Glutamatergic neuron (in vitro differentiated cells): Measurements from ENCODE around the gene PAFAH1B1. TPM values are rescaled to one million over a fixed set of nuclear protein-coding genes. Genes with fewer than 3 reads are reported as not detected.

ENCODE experiments used
- DNase-seq: peaks from one replicate; pipeline ENCODE4 v3.0.0; 2022
- H3K27ac Mint-ChIP-seq: one replicate; pipeline ENCODE4 v1.8.0; 2020; ENCODE audit warnings: mild to moderate bottlenecking, mixed read lengths, inconsistent platforms; ENCODE audit not compliant: unreplicated experiment
- H3K27me3 Mint-ChIP-seq: one replicate; pipeline ENCODE4 v1.8.0; 2020; ENCODE audit warnings: mild to moderate bottlenecking, moderate library complexity, mixed read lengths, inconsistent platforms; ENCODE audit not compliant: unreplicated experiment
- H3K36me3 Mint-ChIP-seq: one replicate; pipeline ENCODE4 v1.8.0; 2020; ENCODE audit warnings: mild to moderate bottlenecking, mixed read lengths, inconsistent platforms; ENCODE audit not compliant: unreplicated experiment
- H3K4me1 Mint-ChIP-seq: one replicate; pipeline ENCODE4 v1.8.0; 2020; ENCODE audit warnings: mild to moderate bottlenecking, low read depth, mixed read lengths, inconsistent platforms; ENCODE audit not compliant: unreplicated experiment
- H3K4me3 Mint-ChIP-seq: one replicate; pipeline ENCODE4 v1.8.0; 2020; ENCODE audit warnings: mild to moderate bottlenecking, mixed read lengths, inconsistent platforms; ENCODE audit not compliant: unreplicated experiment
- H3K9me3 Mint-ChIP-seq: one replicate; pipeline ENCODE4 v1.8.0; 2020; ENCODE audit warnings: mild to moderate bottlenecking, moderate library complexity, mixed read lengths, inconsistent platforms; ENCODE audit not compliant: unreplicated experiment
- CTCF ChIP-seq: fragments of 200-600 bp; sonication (generic); IDR thresholded peaks from one replicate; pipeline ENCODE4 v1.5.0; 2021; ENCODE audit not compliant: partially characterized antibody, unreplicated experiment
- total RNA-seq: library from RNA; stranded (reverse); fragmentation: NEBNext Ultra II Directional; extraction: Animal tissue kit (Norgen Biotek cat#: 25700); gene quantifications from one replicate; pipeline ENCODE4 v1.2.1, GENCODE V29; 2021; ENCODE audit not compliant: unreplicated experiment

The PAFAH1B1 gene
- total RNA-seq, 1 donor from 2014 or later: 296 TPM

GRCh38 chr17:2551493-2551892 lies 42.0 kb upstream of the PAFAH1B1 start:
- Mint-ChIP-seq H3K27me3 (no peaks in the 10 kb centered on the region), H3K4me1 (no peaks in the 10 kb centered on the region), H3K4me3 (no peak overlapping the region), H3K27ac (no peak overlapping the region), H3K9me3 (no peaks in the 10 kb centered on the region), H3K36me3 (no peaks in the 10 kb centered on the region)
- DNase-seq: no peak
- no peak for TF ChIP-seq CTCF

DNA sequence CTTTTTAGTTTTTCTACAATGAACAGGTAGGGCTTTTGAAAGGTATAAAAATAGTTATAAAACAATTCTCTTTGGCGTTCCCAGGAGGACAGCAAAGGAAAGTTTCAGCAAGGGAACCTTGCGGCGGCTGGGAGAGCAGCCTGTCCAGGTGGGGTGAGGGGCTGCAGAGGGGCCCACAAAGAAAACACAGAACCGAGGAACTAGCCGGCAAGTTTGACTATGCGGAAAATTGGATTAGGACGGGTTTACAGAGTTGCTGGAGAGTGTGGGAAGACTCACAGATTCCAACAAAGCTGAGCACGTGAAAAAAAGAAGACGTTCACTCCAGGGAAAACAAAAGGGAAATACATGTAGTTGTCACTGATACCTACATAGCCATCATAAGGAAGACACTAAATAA lies 41.5 kb upstream of the PAFAH1B1 start:
- no peaks in the 10 kb centered on the region for H3K4me1 Mint-ChIP-seq
- TF ChIP-seq CTCF: no peak
- DNase-seq: no peak
- H3K27ac Mint-ChIP-seq: no peak overlapping the region
- no peaks in the 10 kb centered on the region for H3K27me3 Mint-ChIP-seq
- no peaks in the 10 kb centered on the region for H3K36me3 Mint-ChIP-seq
- no peaks in the 10 kb centered on the region for H3K9me3 Mint-ChIP-seq
- H3K4me3 Mint-ChIP-seq: no peak overlapping the region

GRCh38 chr17:2560658-2561057 lies 32.8 kb upstream of the PAFAH1B1 start:
- Mint-ChIP-seq H3K4me3 (no peak overlapping the region), H3K9me3 (peaks cover 10% of the 10 kb centered on the region), H3K4me1 (peaks cover 4% of the 10 kb centered on the region), H3K27me3 (no peaks in the 10 kb centered on the region), H3K36me3 (peaks cover 9% of the 10 kb centered on the region), H3K27ac (no peak overlapping the region)
- TF ChIP-seq CTCF: no peak
- no peak for DNase-seq

DNA sequence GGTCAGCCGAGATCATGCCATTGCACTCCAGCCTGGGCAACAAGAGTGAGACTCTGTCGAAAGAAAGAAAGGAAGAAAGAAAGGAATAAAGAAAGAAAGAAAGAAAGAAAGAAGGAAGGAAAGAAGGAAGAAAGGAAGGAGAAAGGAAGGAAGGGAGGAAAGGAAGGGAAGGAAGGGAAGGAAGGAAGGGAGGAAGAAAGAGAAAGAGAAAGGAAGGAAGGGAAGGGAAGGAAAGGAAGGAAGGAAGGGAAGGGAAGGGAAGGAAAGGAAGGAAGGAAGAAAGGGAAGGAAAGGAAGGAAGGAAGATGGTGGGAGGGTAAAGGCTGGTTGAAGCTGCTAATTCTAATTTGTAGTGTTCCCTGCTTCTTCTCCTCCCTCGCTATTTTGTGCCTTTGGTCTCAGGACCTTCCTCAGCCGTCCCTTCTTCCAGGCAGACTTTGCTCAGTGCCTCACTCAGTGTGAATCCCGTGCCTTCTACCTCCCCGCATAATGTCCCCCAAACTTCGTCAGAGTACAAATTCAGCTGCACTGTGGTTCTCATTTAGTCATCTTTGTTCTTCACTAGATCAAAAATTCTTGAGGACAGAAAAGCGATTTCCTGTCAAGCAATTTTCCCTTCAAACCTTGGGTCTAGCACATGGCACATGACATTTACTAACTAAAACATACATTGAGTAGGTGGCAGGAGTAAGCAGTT lies 31.1 kb upstream of the PAFAH1B1 start:
- H3K27ac Mint-ChIP-seq: no peak overlapping the region
- DNase-seq: no peak

More for the DNA sequence above, 31.1 kb upstream of the PAFAH1B1 start:
- peaks cover 10% of the 10 kb centered on the region for H3K9me3 Mint-ChIP-seq
- no peaks in the 10 kb centered on the region for H3K27me3 Mint-ChIP-seq
- TF ChIP-seq CTCF: no peak
- peaks cover 4% of the 10 kb centered on the region for H3K4me1 Mint-ChIP-seq
- H3K36me3 Mint-ChIP-seq: peaks cover 9% of the 10 kb centered on the region
- H3K4me3 Mint-ChIP-seq: peak overlapping the region; percentile 11
